GM10266 (cell line): ENCODE results near the gene PDSS2.

Experiments
- DNase-seq: peaks from one replicate; pipeline ENCODE4 v3.0.0; 2012; ENCODE audit errors: extremely low spot score
- TF ChIP-seq, protein P1 (sequence below): IDR thresholded peaks from 2 replicates; pipeline ENCODE4 v1.5.1; 2012; ENCODE audit warnings: mild to moderate bottlenecking, low read depth; ENCODE audit not compliant: control insufficient read depth, insufficient read depth; ENCODE audit errors: missing control alignments

PDSS2 gene

GRCh38 chr6:107216197-107216933, 243.0 kb downstream of the PDSS2 start:
- TF ChIP-seq, protein P1, sequence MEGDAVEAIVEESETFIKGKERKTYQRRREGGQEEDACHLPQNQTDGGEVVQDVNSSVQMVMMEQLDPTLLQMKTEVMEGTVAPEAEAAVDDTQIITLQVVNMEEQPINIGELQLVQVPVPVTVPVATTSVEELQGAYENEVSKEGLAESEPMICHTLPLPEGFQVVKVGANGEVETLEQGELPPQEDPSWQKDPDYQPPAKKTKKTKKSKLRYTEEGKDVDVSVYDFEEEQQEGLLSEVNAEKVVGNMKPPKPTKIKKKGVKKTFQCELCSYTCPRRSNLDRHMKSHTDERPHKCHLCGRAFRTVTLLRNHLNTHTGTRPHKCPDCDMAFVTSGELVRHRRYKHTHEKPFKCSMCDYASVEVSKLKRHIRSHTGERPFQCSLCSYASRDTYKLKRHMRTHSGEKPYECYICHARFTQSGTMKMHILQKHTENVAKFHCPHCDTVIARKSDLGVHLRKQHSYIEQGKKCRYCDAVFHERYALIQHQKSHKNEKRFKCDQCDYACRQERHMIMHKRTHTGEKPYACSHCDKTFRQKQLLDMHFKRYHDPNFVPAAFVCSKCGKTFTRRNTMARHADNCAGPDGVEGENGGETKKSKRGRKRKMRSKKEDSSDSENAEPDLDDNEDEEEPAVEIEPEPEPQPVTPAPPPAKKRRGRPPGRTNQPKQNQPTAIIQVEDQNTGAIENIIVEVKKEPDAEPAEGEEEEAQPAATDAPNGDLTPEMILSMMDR: no peak
- no peak for DNase-seq

DNA sequence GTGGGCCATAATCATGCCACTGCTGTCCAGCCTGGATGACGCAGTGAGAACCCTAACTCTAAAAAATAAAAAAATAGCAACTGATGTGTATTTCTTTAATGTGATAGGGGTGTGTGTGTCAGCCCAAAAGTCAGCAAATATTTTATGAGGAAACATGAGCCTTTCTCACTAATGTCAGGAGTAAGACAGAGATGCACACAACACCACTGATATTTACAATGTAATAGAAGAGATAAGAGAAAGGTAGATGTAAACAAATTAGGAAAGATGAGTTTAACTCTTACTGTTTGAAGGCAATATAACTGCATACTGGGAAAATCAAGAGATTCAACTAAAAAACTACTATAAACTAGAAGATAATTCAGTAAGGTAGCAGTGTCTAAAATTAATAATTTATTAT, 244.0 kb downstream of the PDSS2 start:
- no peak for DNase-seq
- TF ChIP-seq, protein P1: no peak

GRCh38 chr6:107214655-107215054, 244.7 kb downstream of the PDSS2 start:
- TF ChIP-seq, protein P1: no peak
- no peak for DNase-seq

DNA sequence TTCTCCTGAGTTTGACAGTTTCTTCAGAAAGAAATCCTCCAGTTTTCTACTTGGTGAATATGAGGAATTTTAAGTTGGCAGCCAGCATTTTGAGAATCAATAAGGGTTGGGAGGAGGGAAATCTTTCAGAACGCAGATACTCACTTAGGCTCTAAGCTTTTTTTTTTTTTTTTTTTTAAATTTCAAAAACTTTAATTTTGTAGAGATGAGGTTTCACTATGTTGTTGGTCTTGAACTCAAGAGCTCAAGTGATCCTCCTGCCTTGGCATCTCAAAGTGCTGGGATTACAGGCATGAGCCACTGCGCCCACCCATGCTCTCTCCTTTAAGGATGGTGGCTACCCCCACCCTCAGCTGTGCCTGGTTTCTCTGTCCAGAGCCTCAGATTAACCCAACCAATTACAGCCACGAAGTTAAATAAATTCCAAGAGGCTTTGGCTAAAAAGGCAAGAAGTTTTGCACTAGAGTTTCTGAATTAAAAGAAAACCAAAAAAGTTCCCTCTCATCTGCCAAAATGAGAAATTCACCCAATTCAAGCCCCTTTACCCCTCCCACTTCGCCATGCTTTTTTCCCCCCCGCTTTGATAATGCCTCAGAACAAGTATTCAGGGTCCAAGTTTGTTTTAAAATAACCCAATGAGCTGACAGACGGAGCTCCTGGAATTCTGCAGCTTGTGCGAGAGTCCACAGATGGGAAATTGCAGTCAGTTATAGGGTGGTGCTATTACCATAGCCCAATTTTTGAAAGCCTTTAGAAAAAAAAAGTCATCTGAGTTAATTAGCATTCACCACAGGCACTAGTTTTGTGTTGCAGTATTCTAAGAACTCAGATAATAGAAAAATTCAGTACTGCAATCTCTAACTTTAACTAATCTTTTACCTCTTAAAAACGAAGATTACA, 249.7 kb downstream of the PDSS2 start:
- TF ChIP-seq, protein P1: no peak
- no peak for DNase-seq

DNA sequence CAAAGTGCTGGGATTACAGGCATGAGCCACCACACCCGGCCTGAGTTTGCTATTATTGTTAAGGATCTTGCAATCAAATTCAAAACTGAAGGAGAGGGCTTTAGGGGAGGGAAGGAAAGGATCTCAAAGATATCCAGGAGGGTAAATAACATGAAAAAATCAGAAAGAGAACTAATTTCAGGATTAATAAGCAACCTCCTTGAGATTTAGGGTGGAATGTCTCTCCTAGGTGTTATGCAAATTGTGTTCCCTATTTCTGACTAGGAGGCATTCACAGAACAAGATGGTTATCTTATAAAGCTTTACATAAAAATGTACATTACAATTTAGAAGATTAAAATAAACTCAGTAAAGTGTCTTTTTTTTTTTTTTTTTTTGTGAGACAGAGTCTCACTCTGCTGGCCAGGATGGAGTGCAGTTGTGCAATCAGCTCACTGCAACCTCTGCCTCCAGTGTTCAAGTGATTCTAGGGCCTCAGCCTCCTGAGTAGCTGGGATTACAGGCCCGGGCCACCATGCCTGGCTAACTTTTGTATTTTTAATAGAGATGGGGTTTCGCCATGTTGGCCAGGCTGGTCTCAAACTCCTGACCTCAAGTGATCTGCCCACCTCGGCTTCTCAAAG, 252.0 kb downstream of the PDSS2 start:
- TF ChIP-seq, protein P1: no peak
- DNase-seq: no peak

DNA sequence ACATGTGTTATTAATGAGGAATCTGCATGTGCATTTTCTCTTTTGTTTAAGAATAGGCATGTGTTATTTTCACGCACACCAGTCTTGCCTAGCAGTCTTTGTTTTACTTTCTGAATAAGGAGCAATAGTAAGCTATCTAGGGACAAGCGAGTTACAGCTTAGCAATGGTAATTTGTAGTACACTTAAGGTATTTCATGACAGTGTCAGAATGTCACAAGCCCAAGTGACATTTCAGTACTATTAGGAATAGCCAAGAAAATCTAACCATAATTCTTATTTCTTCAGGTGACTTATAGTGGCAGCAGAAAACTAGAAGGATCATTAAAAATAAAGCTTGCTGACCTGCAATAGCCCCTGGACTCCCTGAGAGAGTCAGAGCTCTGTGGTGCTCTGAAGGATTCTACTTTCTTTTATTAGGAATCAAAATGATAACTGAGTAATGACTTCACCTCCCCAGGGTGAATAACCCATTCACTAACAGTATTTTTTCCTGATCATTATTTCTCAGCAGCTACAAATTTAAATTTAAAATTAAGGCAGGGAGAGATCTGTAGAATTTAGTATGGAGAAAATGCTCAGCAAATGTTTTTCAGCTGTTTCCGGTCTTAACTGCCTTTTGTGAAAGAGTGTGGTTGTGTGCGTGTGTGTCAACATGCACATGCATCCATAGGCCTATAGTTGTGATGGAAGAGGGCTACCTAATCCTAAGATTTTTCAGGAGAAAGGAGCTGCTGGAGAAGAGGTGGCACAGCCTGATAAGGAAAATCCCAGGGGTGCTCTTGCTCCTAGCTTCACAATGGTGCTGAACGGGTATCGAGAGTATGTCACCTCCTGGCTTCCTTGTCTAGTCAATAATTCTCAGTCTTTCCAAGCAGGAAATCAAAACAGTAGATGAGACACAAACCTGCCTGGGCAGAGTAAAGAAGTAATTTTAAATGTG, 254.0 kb downstream of the PDSS2 start:
- TF ChIP-seq, protein P1: no peak
- DNase-seq: no peak
